ENCODE results near the gene PDZD2.

- TF ChIP-seq EZH2phosphoT487 (IDR thresholded peaks at IDR 0.05; ENCODE audit: borderline replicate concordance) (no peak), CTCF (IDR thresholded peaks at IDR 0.05 in 2 of 3, conservative IDR thresholded peaks at IDR 0.05 in 1 of 3; ENCODE audit: borderline replicate concordance in 1 of 3, insufficient read depth in 1 of 3, low read depth in 2 of 3, low read length in 2 of 3) (no peak), MAX (IDR thresholded peaks at IDR 0.05) (no peak), EZH2 (IDR thresholded peaks at IDR 0.05) (no peak), ZNF274 (IDR thresholded peaks at IDR 0.05; ENCODE audit: low read depth, low read length) (no peak), RAD21 (IDR thresholded peaks at IDR 0.05; ENCODE audit: low read depth) (no peak), CBX3 (IDR thresholded peaks at IDR 0.05; ENCODE audit: low read depth) (no peak)
Observed at GRCh38 chr5:31798168-31798567, 159.2 kb downstream of the PDZD2 start.
